A549 (cell line): ENCODE results near the gene HOATZ. TPM values are rescaled to one million over a fixed set of nuclear protein-coding genes. Genes with fewer than 3 reads are reported as not detected.
A peak's percentile ranks its signal among the peaks of the same experiment; 100 is the strongest.

ENCODE experiments used
- ATAC-seq, 2 experiments: fragments of 200-7000 bp in 1 of 2; fragments of >200 bp in 1 of 2; cut with Nextera tagmentation in 1 of 2; cut with Tn5 transposase in 1 of 2; 3 replicates each; pipeline versions ENCODE4 v1.8.0 to v1.9.1; 2018 to 2020; ENCODE audit warnings: mild to moderate bottlenecking in 1 of 2, moderate library complexity in 1 of 2
- CTCF ChIA-PET: fragments of 300-600 bp; sonication (Branson Sonifier 250); formaldehyde crosslinking; extraction: SDS; loops from one replicate; lab custom pipeline; 2021; ENCODE audit warnings: antibody characterized with exemption, inconsistent platforms; lab: Yijun Ruan, JAX
- POLR2A ChIA-PET: fragments of 350-600 bp; formaldehyde crosslinking; extraction: SDS; loops from one replicate; lab custom pipeline; 2021; ENCODE audit warnings: antibody characterized with exemption, inconsistent platforms; lab: Yijun Ruan, JAX
- DNase-seq, 2 experiments: peaks; one replicate each; pipeline versions ENCODE4 v3.0.0 to v3.0.0-alpha.2; 2011 to 2016; ENCODE audit warnings: low read depth in 1 of 2, low spot score in 1 of 2
- FAIRE-seq: peaks from 2 replicates; lab custom pipeline; 2011; peaks lifted over from hg19 to GRCh38; lab: Jason Lieb, UNC
- H3K27ac ChIP-seq, 2 experiments: fragments of >200 bp; sonication (Bioruptor Twin); formaldehyde crosslinking; 3 replicates each; pipeline ENCODE4 v1.5.1; 2016 to 2017
- H3K4me1 ChIP-seq: fragments of >200 bp; sonication (Bioruptor Twin); formaldehyde crosslinking; 3 replicates; pipeline ENCODE4 v1.6.1; 2016
- H3K4me2 ChIP-seq: fragments of >200 bp; sonication (Bioruptor Twin); formaldehyde crosslinking; 3 replicates; pipeline ENCODE4 v1.6.1; 2016
- H3K4me3 ChIP-seq: fragments of >200 bp; sonication (Bioruptor Twin); formaldehyde crosslinking; 3 replicates; pipeline ENCODE4 v1.5.1; 2016
- H3K9me3 ChIP-seq: fragments of >200 bp; sonication (Bioruptor Twin); formaldehyde crosslinking; 3 replicates; pipeline ENCODE4 v1.6.1; 2016
- ATOH8 ChIP-seq: fragments of 250-450 bp; sonication (Bioruptor Pico); IDR thresholded peaks from 2 replicates; pipeline ENCODE4 v1.5.0; 2020; ENCODE audit warnings: low read depth, mild to moderate bottlenecking, moderate library complexity
- CTCF ChIP-seq: fragments of >200 bp; sonication (Bioruptor Twin); formaldehyde crosslinking; IDR thresholded peaks from 3 replicates; pipeline ENCODE4 v1.5.1; 2016
- EHF ChIP-seq: fragments of 250-450 bp; sonication (Bioruptor Pico); IDR thresholded peaks from 2 replicates; pipeline ENCODE4 v1.5.0; 2020; ENCODE audit warnings: mild to moderate bottlenecking
- EHMT2 ChIP-seq: fragments of 200-600 bp; sonication (generic); IDR thresholded peaks from 2 replicates; pipeline ENCODE4 v1.6.1; 2016; ENCODE audit warnings: antibody characterized with exemption, low read depth, mild to moderate bottlenecking, moderate library complexity
- FOSL2 ChIP-seq, 2 experiments: fragments of 450-650 bp in 1 of 2; fragments of >200 bp in 1 of 2; sonication (Bioruptor Twin) in 1 of 2; formaldehyde crosslinking; IDR thresholded peaks; 2 replicates each; pipeline versions ENCODE4 v1.5.0 to v1.6.1; 2016 to 2020; ENCODE audit warnings: mild to moderate bottlenecking in 1 of 2, moderate library complexity in 1 of 2
- FOXS1 ChIP-seq: fragments of 250-450 bp; sonication (Bioruptor Pico); IDR thresholded peaks from 2 replicates; pipeline ENCODE4 v1.5.0; 2020; ENCODE audit warnings: mild to moderate bottlenecking, moderate library complexity
- HEYL ChIP-seq: fragments of 250-450 bp; sonication (Bioruptor Pico); IDR thresholded peaks from 2 replicates; pipeline ENCODE4 v1.8.0; 2021; ENCODE audit warnings: mild to moderate bottlenecking, moderate library complexity
- HMGXB4 ChIP-seq: fragments of 250-450 bp; sonication (Bioruptor Pico); IDR thresholded peaks from 2 replicates; pipeline ENCODE4 v1.5.0; 2021; ENCODE audit warnings: mild to moderate bottlenecking, moderate library complexity, borderline replicate concordance
- HOXB13 ChIP-seq: fragments of 250-450 bp; sonication (Bioruptor Pico); IDR thresholded peaks from 2 replicates; pipeline ENCODE4 v1.5.0; 2020; ENCODE audit warnings: low read depth, mild to moderate bottlenecking, moderate library complexity
- JUN ChIP-seq, 2 experiments: fragments of >200 bp; sonication (Bioruptor Twin); formaldehyde crosslinking; IDR thresholded peaks; 2 replicates in 1 of 2; 3 replicates in 1 of 2; pipeline ENCODE4 v1.6.1; 2016 to 2017
- JUNB ChIP-seq: fragments of >200 bp; sonication (Bioruptor Twin); formaldehyde crosslinking; IDR thresholded peaks from 2 replicates; pipeline ENCODE4 v1.6.1; 2016
- KDM1A ChIP-seq: fragments of 200-600 bp; sonication (generic); IDR thresholded peaks from 2 replicates; pipeline ENCODE4 v1.6.1; 2016; ENCODE audit warnings: low read depth, mild to moderate bottlenecking
- MAZ ChIP-seq: fragments of 150-350 bp; IDR thresholded peaks from 2 replicates; pipeline ENCODE4 v1.6.1; 2014; ENCODE audit warnings: antibody characterized with exemption, low read depth, low read length, borderline replicate concordance
- NFE2L2 ChIP-seq: fragments of 150-350 bp; conservative IDR thresholded peaks from 2 replicates; pipeline ENCODE4 v1.6.1; 2014; ENCODE audit warnings: low read length
- NR3C1 ChIP-seq: fragments of >200 bp; sonication (Bioruptor Twin); formaldehyde crosslinking; IDR thresholded peaks from 3 replicates; pipeline ENCODE4 v1.6.1; 2017
- POLR2A ChIP-seq: IDR thresholded peaks from 2 replicates; pipeline ENCODE4 v1.6.1; 2012; ENCODE audit warnings: mild to moderate bottlenecking, low read length
- POLR2AphosphoS2 ChIP-seq: conservative IDR thresholded peaks from 2 replicates; pipeline ENCODE4 v1.6.1; 2012; ENCODE audit warnings: low read length, improper control_type of control experiment, inconsistent platforms
- RCOR1 ChIP-seq: fragments of 150-350 bp; IDR thresholded peaks from 2 replicates; pipeline ENCODE4 v1.6.1; 2014; ENCODE audit warnings: antibody characterized with exemption, low read length, low read depth
- RNF2 ChIP-seq: fragments of 200-600 bp; sonication (generic); IDR thresholded peaks from 2 replicates; pipeline ENCODE4 v1.6.1; 2016; ENCODE audit warnings: low read depth, mild to moderate bottlenecking, antibody characterized with exemption, moderate library complexity, borderline replicate concordance
- SREBF2 ChIP-seq: fragments of 450-650 bp; IDR thresholded peaks from 2 replicates; pipeline ENCODE4 v1.6.1; 2014; ENCODE audit warnings: mild to moderate bottlenecking, moderate library complexity
- TFCP2L1 ChIP-seq: fragments of 250-450 bp; sonication (Bioruptor Pico); IDR thresholded peaks from 2 replicates; pipeline ENCODE4 v1.5.0; 2021; ENCODE audit warnings: mild to moderate bottlenecking
- TP53 ChIP-seq: fragments of 250-450 bp; sonication (Bioruptor Pico); IDR thresholded peaks from 2 replicates; pipeline ENCODE4 v1.5.0; 2021; ENCODE audit warnings: mild to moderate bottlenecking, moderate library complexity
- USF2 ChIP-seq: fragments of 450-650 bp; IDR thresholded peaks from 2 replicates; pipeline ENCODE4 v1.6.1; 2014; ENCODE audit warnings: antibody characterized with exemption
- WGBS: methylation state at CpG from one replicate; pipeline ENCODE4 v1.1.6; 2017; ENCODE audit errors: missing lambda C conversion rate; 5-methylcytosine and 5-hydroxymethylcytosine counted together
- polyA plus RNA-seq, 4 experiments: library from polyadenylated mRNA; depleted of rRNA in 3 of 4; stranded (reverse); fragments of >200 nt; fragmentation: RNase III in 1 of 4; extraction: RNeasy Plus Mini Kit Qiagen cat#74134 plus additional on column Dnase treatment in 1 of 4; gene quantifications; 2 replicates in 3 of 4; 3 replicates in 1 of 4; pipeline ENCODE4 v1.2.3, GENCODE V29; 2011 to 2017

The HOATZ gene
- polyA plus RNA-seq, 2 of the 4 experiments (the other 2 are of a cell fraction): not detected

GRCh38 chr11:111512296-111513239 is 2.0 kb upstream of the HOATZ start, which contains the start of gene BTG4 (continued):
- TF ChIP-seq NFE2L2: no peak
- no peak for TF ChIP-seq JUNB
- TF ChIP-seq FOXS1: no peak
- TF ChIP-seq TFCP2L1 (CRISPR knock-in tag): no peak
- no peak for TF ChIP-seq KDM1A
- no peak for TF ChIP-seq POLR2AphosphoS2
- no peak for TF ChIP-seq USF2
- TF ChIP-seq FOSL2 (IDR thresholded peaks at IDR 0.05): no peak
- no peak for TF ChIP-seq FOSL2 (CRISPR knock-in tag; IDR thresholded peaks at IDR 0.05)
- TF ChIP-seq HMGXB4 (CRISPR knock-in tag): no peak
- TF ChIP-seq POLR2A: 0 out of 2 replicates have a peak, but pooled peaks have one; percentile 25
- TF ChIP-seq CTCF: peak; percentile 27; the same call in 2 of the 3 replicates
- TF ChIP-seq RNF2: no peak
- TF ChIP-seq HEYL: no peak
- no peak for TF ChIP-seq RCOR1
- TF ChIP-seq, all 56 proteins: peak for 6

GRCh38 chr11:111513240-111513605 is 1.4 kb upstream of the HOATZ start:
- WGBS: 32% methylated on average over 6 of the region's 6 CpGs
- H3K4me1 ChIP-seq: peaks cover 7% of the 10 kb centered on the region
- FAIRE-seq (no peak), DNase-seq (no peak)
- H3K4me3 ChIP-seq: peak overlapping the region; percentile 83
- POLR2A ChIA-PET: interaction anchor here (2.1 kb wide), 1 partner anchor 18 kb away, joined by 6 read pairs; no protein-coding TSS in a partner anchor
- TF ChIP-seq FOXS1 (no peak), EHMT2 (no peak)
- TF ChIP-seq, all 56 proteins: peak for 0
- Histone ChIP-seq H3K9me3 (no peaks in the 10 kb centered on the region), H3K4me2 (peak overlapping the region; percentile 83), H3K27ac (peak overlapping the region; percentile 87 to 99)
- ATAC-seq: peak; percentile 61 to 75
- CTCF ChIA-PET: interaction anchor here (0.9 to 1.6 kb wide), 4 partner anchors 11 to 58 kb away, joined by 3 to 6 read pairs (median 4); no protein-coding TSS in a partner anchor

- H3K4me2 ChIP-seq: no peak overlapping the region
- WGBS: 39% methylated on average over 2 of the region's 2 CpGs
- FAIRE-seq (no peak), ATAC-seq (no peak), DNase-seq (no peak)
- H3K4me1 ChIP-seq: peaks cover 8% of the 10 kb centered on the region
- CTCF ChIA-PET: interaction anchor here (1.6 kb wide), 1 partner anchor 61 kb away, joined by 3 read pairs; no protein-coding TSS in a partner anchor
- no peak overlapping the region for H3K4me3 ChIP-seq
- no peak overlapping the region for H3K27ac ChIP-seq
- no peaks in the 10 kb centered on the region for H3K9me3 ChIP-seq
- POLR2A ChIA-PET: no interaction called here
- TF ChIP-seq MAZ (no peak), NR3C1 (no peak), HOXB13 (CRISPR knock-in tag) (no peak), CTCF (no peak), JUN (IDR thresholded peaks at IDR 0.05) (no peak), TP53 (CRISPR knock-in tag) (no peak), RCOR1 (no peak), HMGXB4 (CRISPR knock-in tag) (no peak), SREBF2 (no peak), POLR2A (no peak), EHF (CRISPR knock-in tag) (no peak), ATOH8 (CRISPR knock-in tag) (no peak)
Observed at GRCh38 chr11:111515591-111515990, 1.0 kb downstream of the HOATZ start.
